A549 (cell line): ENCODE measurements around the gene C8G.

ENCODE experiments used
- BHLHE40 ChIP-seq: IDR thresholded peaks from 2 replicates; pipeline ENCODE4 v1.6.1; 2012; ENCODE audit warnings: low read depth, low read length, inconsistent platforms
- CHD2 ChIP-seq: fragments of 150-350 bp; IDR thresholded peaks from 2 replicates; pipeline ENCODE4 v1.6.1; 2014; ENCODE audit warnings: low read length; ENCODE audit not compliant: partially characterized antibody
- CHD4 ChIP-seq: fragments of 200-600 bp; sonication (generic); IDR thresholded peaks from 2 replicates; pipeline ENCODE4 v1.6.1; 2016; ENCODE audit warnings: antibody characterized with exemption, mild to moderate bottlenecking, borderline replicate concordance
- CTCF ChIP-seq: fragments of >200 bp; sonication (Bioruptor Twin); formaldehyde crosslinking; IDR thresholded peaks from 3 replicates; pipeline ENCODE4 v1.5.1; 2016
- E2F6 ChIP-seq: IDR thresholded peaks from 2 replicates; pipeline ENCODE4 v1.6.1; 2012; ENCODE audit warnings: low read depth, borderline replicate concordance
- ELK1 ChIP-seq: fragments of 150-350 bp; IDR thresholded peaks from 2 replicates; pipeline ENCODE4 v1.6.1; 2014; ENCODE audit warnings: low read depth, mild to moderate bottlenecking, low read length
- MAX ChIP-seq: IDR thresholded peaks from 2 replicates; pipeline ENCODE4 v1.6.1; 2012
- POLR2A ChIP-seq: IDR thresholded peaks from 2 replicates; pipeline ENCODE4 v1.6.1; 2012; ENCODE audit warnings: mild to moderate bottlenecking, low read length
- RCOR1 ChIP-seq: fragments of 150-350 bp; IDR thresholded peaks from 2 replicates; pipeline ENCODE4 v1.6.1; 2014; ENCODE audit warnings: antibody characterized with exemption, low read length, low read depth
- RFX5 ChIP-seq: fragments of 450-650 bp; IDR thresholded peaks from 2 replicates; pipeline ENCODE4 v1.7.1; 2014; ENCODE audit warnings: antibody characterized with exemption, mild to moderate bottlenecking, moderate library complexity
- SMC3 ChIP-seq: fragments of >200 bp; sonication (Bioruptor Twin); formaldehyde crosslinking; IDR thresholded peaks from 3 replicates; pipeline ENCODE4 v1.6.1; 2018; ENCODE audit warnings: inconsistent platforms
- ZC3H11A ChIP-seq: fragments of 450-650 bp; IDR thresholded peaks from 2 replicates; pipeline ENCODE4 v1.6.1; 2014; ENCODE audit warnings: antibody characterized with exemption, mild to moderate bottlenecking

- TF ChIP-seq CHD2 (no peak), RFX5 (no peak), POLR2A (no peak), CTCF (no peak), ZC3H11A (no peak), CHD4 (no peak), BHLHE40 (no peak), SMC3 (no peak), ELK1 (no peak), RCOR1 (no peak), E2F6 (no peak), MAX (no peak)
Measured at GRCh38 chr9:136962701-136963248, 17.7 kb downstream of the C8G start.
